WTC11 (cell line): Measurements from ENCODE around the gene ZFHX3. TPM values are rescaled to one million over a fixed set of nuclear protein-coding genes. Genes with fewer than 3 reads are reported as not detected.

ENCODE experiments used
- ATAC-seq: fragments of 200-7000 bp; cut with Tn5 transposase; 2 replicates; pipeline ENCODE4 v1.10.0; 2021; ENCODE audit warnings: mild to moderate bottlenecking, moderate library complexity
- CTCF ChIA-PET: fragments of 300-600 bp; sonication (Branson Sonifier 250); formaldehyde crosslinking; loops from one replicate; lab custom pipeline; 2021; ENCODE audit warnings: antibody characterized with exemption; lab: Charles Lee
- POLR2A ChIA-PET: fragments of 350-600 bp; sonication (Branson Sonifier 250); formaldehyde crosslinking; loops from one replicate; lab custom pipeline; 2021; ENCODE audit warnings: antibody characterized with exemption; lab: Charles Lee
- DNase-seq: peaks from one replicate; pipeline ENCODE4 v3.0.0; 2021; ENCODE audit warnings: low spot score
- H3K27ac Mint-ChIP-seq: 2 replicates; pipeline ENCODE4 v1.8.0; 2021; ENCODE audit warnings: mixed read lengths
- H3K27me3 Mint-ChIP-seq: 2 replicates; pipeline ENCODE4 v1.8.0; 2021; ENCODE audit warnings: low read depth, mild to moderate bottlenecking, moderate library complexity, mixed read lengths
- H3K36me3 Mint-ChIP-seq: 2 replicates; pipeline ENCODE4 v1.8.0; 2021; ENCODE audit warnings: mixed read lengths
- H3K4me1 Mint-ChIP-seq: 2 replicates; pipeline ENCODE4 v1.8.0; 2022; ENCODE audit warnings: mixed read lengths
- H3K4me3 Mint-ChIP-seq: 2 replicates; pipeline ENCODE4 v1.8.0; 2021; ENCODE audit warnings: mild to moderate bottlenecking, moderate library complexity, mixed read lengths
- H3K9me3 Mint-ChIP-seq: 2 replicates; pipeline ENCODE4 v1.8.0; 2021; ENCODE audit warnings: mixed read lengths
- ATF1 ChIP-seq: sonication (generic); formaldehyde crosslinking; IDR thresholded peaks from 2 replicates; pipeline ENCODE4 v1.8.1; 2023; ENCODE audit warnings: mild to moderate bottlenecking, moderate library complexity, missing genetic modification reagents
- ETV6 ChIP-seq: sonication (generic); formaldehyde crosslinking; IDR thresholded peaks from 2 replicates; pipeline ENCODE4 v1.8.1; 2022; ENCODE audit warnings: mild to moderate bottlenecking, missing genetic modification reagents
- FOXK1 ChIP-seq: sonication (generic); formaldehyde crosslinking; IDR thresholded peaks from 2 replicates; pipeline ENCODE4 v1.8.0; 2022; ENCODE audit warnings: mild to moderate bottlenecking, moderate library complexity, missing genetic modification reagents
- FOXP1 ChIP-seq: sonication (generic); formaldehyde crosslinking; IDR thresholded peaks from 2 replicates; pipeline ENCODE4 v1.8.0; 2022; ENCODE audit warnings: missing genetic modification reagents, mild to moderate bottlenecking, moderate library complexity, borderline replicate concordance
- GABPB1 ChIP-seq: sonication (generic); formaldehyde crosslinking; IDR thresholded peaks from 2 replicates; pipeline ENCODE4 v1.8.1; 2023; ENCODE audit warnings: mild to moderate bottlenecking, missing genetic modification reagents
- JUN ChIP-seq: sonication (generic); formaldehyde crosslinking; IDR thresholded peaks from 2 replicates; pipeline ENCODE4 v1.8.0; 2023; ENCODE audit warnings: mild to moderate bottlenecking, missing genetic modification reagents
- NR3C1 ChIP-seq: sonication (generic); formaldehyde crosslinking; conservative IDR thresholded peaks from 2 replicates; pipeline ENCODE4 v1.8.1; 2023; ENCODE audit warnings: low read depth, mild to moderate bottlenecking, missing genetic modification reagents
- OVOL2 ChIP-seq: fragments of 250-450 bp; sonication (Bioruptor Pico); IDR thresholded peaks from 2 replicates; pipeline ENCODE4 v1.9.0; 2021; ENCODE audit warnings: mild to moderate bottlenecking, borderline replicate concordance
- RELA ChIP-seq: sonication (generic); formaldehyde crosslinking; IDR thresholded peaks from 2 replicates; pipeline ENCODE4 v1.8.1; 2022; ENCODE audit warnings: missing genetic modification reagents, mild to moderate bottlenecking, borderline replicate concordance
- SMAD4 ChIP-seq: sonication (generic); formaldehyde crosslinking; IDR thresholded peaks from 2 replicates; pipeline ENCODE4 v1.8.0; 2022; ENCODE audit warnings: mild to moderate bottlenecking, missing genetic modification reagents
- TEAD1 ChIP-seq: sonication (generic); formaldehyde crosslinking; IDR thresholded peaks from 2 replicates; pipeline ENCODE4 v1.8.0; 2022; ENCODE audit warnings: mild to moderate bottlenecking, missing genetic modification reagents
- ZBTB21 ChIP-seq: sonication (generic); formaldehyde crosslinking; IDR thresholded peaks from 2 replicates; pipeline ENCODE4 v1.8.1; 2023; ENCODE audit warnings: mild to moderate bottlenecking, missing genetic modification reagents, borderline replicate concordance
- ZNF121 ChIP-seq: sonication (generic); formaldehyde crosslinking; IDR thresholded peaks from 2 replicates; pipeline ENCODE4 v1.8.0; 2023; ENCODE audit warnings: missing genetic modification reagents
- ZNF396 ChIP-seq: fragments of 250-450 bp; sonication (Bioruptor Pico); IDR thresholded peaks from 2 replicates; pipeline ENCODE4 v1.8.0; 2021; ENCODE audit warnings: mild to moderate bottlenecking, moderate library complexity, borderline replicate concordance
- total RNA-seq: library from RNA; stranded (reverse); gene quantifications from 3 replicates; pipeline ENCODE4 v1.2.3, GENCODE V29; 2021
- TF ChIP-seq, protein P1 (sequence below): sonication (generic); formaldehyde crosslinking; IDR thresholded peaks from 2 replicates; pipeline ENCODE4 v1.8.1; 2022; ENCODE audit warnings: mild to moderate bottlenecking, missing genetic modification reagents, moderate library complexity, borderline replicate concordance
- TF ChIP-seq, protein P2 (sequence below): sonication (generic); formaldehyde crosslinking; IDR thresholded peaks from 2 replicates; pipeline ENCODE4 v1.8.1; 2022; ENCODE audit warnings: low read depth, missing genetic modification reagents, borderline replicate concordance
- TF ChIP-seq, protein P3 (sequence below): sonication (generic); formaldehyde crosslinking; IDR thresholded peaks from 2 replicates; pipeline ENCODE4 v1.8.1; 2022; ENCODE audit warnings: mild to moderate bottlenecking, moderate library complexity, missing genetic modification reagents
- TF ChIP-seq, protein P4 (sequence below): fragments of 250-450 bp; sonication (Bioruptor Pico); IDR thresholded peaks from 2 replicates; pipeline ENCODE4 v1.9.0; 2021; ENCODE audit warnings: mild to moderate bottlenecking
- TF ChIP-seq, protein P5 (sequence below): sonication (generic); formaldehyde crosslinking; IDR thresholded peaks from 2 replicates; pipeline ENCODE4 v1.8.0; 2022; ENCODE audit warnings: mild to moderate bottlenecking, missing genetic modification reagents
- TF ChIP-seq, protein P6 (sequence below): sonication (generic); formaldehyde crosslinking; IDR thresholded peaks from 2 replicates; pipeline ENCODE4 v1.8.1; 2023; ENCODE audit warnings: mild to moderate bottlenecking, missing genetic modification reagents
- TF ChIP-seq, protein P7 (sequence below): sonication (generic); formaldehyde crosslinking; IDR thresholded peaks from 2 replicates; pipeline ENCODE4 v1.8.1; 2023; ENCODE audit warnings: mild to moderate bottlenecking, moderate library complexity, missing genetic modification reagents
- TF ChIP-seq, protein P8 (sequence below): sonication (generic); formaldehyde crosslinking; IDR thresholded peaks from 2 replicates; pipeline ENCODE4 v1.8.1; 2023; ENCODE audit warnings: mild to moderate bottlenecking, missing genetic modification reagents
- TF ChIP-seq, protein P9 (sequence below): fragments of 200-600 bp; IDR thresholded peaks from 2 replicates; pipeline ENCODE4 v1.8.0; 2022; ENCODE audit warnings: antibody characterized with exemption
- TF ChIP-seq, protein P10 (sequence below): fragments of 250-450 bp; sonication (Bioruptor Pico); IDR thresholded peaks from 2 replicates; pipeline ENCODE4 v1.9.0; 2021; ENCODE audit warnings: moderate library complexity, mild to moderate bottlenecking, inconsistent platforms, borderline replicate concordance

The ZFHX3 gene
- total RNA-seq, 1 experiment from 2014 or later: 5.7 TPM

DNA sequence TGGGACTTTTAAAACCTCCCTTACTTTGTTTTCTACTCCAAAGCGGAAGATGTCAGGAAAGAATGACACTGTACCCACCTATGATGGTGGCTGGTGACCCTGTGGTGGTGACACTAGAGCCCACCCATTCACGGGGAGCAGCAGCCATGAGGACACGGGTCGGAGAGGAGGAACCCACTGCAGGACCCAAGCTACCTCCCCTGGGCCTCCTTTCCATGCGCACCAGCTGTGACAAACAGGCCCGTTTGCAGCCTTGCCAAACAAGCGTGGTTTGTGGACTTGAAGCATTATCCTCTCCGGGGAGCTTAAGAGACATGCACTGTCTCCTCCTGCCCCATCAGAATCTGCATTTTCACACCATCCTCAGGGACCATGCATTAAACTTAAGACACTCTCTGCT lies 85.6 kb downstream of the ZFHX3 start:
- CTCF ChIA-PET: interaction anchor here (0.6 to 2.4 kb wide), 10 partner anchors 33 to 130 kb away, joined by 3 to 19 read pairs (median 4); no protein-coding TSS in a partner anchor
- Mint-ChIP-seq H3K27ac (no peak overlapping the region), H3K27me3 (no peaks in the 10 kb centered on the region)

DNA sequence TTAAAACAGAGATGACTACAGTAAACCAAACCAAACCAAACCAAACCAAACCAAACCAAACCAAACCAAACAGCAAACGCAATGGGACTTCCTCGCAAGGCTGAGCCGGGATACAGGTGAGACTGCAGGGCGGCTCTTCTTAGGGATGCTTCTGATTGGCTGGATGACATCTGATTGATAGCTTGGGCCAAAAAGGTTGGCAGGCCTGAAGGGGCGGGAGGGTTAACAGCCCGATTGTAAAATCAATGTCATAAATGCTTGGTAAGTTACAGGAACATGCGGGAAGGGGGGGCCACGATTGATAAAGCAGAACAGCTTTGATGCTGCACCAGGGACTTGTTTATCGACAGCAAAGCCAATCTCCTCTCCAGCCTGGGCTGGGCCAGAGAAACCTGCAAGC lies 86.1 kb downstream of the ZFHX3 start:
- no peak overlapping the region for H3K27ac Mint-ChIP-seq
- no peaks in the 10 kb centered on the region for H3K27me3 Mint-ChIP-seq
- no peaks in the 10 kb centered on the region for H3K9me3 Mint-ChIP-seq
- POLR2A ChIA-PET: no interaction called here
- CTCF ChIA-PET: interaction anchor here (0.8 to 2.4 kb wide), 20 partner anchors 8 to 129 kb away, joined by 3 to 19 read pairs (median 4); no protein-coding TSS in a partner anchor
- H3K36me3 Mint-ChIP-seq: no peaks in the 10 kb centered on the region
- no peak overlapping the region for H3K4me3 Mint-ChIP-seq
- H3K4me1 Mint-ChIP-seq: peaks cover 19% of the 10 kb centered on the region
- peak; percentile 89 for ATAC-seq
- no peak for DNase-seq
- TF ChIP-seq ZBTB21 (no peak), ATF1 (no peak)
- TF ChIP-seq, protein P1, sequence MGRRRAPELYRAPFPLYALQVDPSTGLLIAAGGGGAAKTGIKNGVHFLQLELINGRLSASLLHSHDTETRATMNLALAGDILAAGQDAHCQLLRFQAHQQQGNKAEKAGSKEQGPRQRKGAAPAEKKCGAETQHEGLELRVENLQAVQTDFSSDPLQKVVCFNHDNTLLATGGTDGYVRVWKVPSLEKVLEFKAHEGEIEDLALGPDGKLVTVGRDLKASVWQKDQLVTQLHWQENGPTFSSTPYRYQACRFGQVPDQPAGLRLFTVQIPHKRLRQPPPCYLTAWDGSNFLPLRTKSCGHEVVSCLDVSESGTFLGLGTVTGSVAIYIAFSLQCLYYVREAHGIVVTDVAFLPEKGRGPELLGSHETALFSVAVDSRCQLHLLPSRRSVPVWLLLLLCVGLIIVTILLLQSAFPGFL (CRISPR knock-in tag): no peak
- TF ChIP-seq, protein P2, sequence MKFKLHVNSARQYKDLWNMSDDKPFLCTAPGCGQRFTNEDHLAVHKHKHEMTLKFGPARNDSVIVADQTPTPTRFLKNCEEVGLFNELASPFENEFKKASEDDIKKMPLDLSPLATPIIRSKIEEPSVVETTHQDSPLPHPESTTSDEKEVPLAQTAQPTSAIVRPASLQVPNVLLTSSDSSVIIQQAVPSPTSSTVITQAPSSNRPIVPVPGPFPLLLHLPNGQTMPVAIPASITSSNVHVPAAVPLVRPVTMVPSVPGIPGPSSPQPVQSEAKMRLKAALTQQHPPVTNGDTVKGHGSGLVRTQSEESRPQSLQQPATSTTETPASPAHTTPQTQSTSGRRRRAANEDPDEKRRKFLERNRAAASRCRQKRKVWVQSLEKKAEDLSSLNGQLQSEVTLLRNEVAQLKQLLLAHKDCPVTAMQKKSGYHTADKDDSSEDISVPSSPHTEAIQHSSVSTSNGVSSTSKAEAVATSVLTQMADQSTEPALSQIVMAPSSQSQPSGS (CRISPR knock-in tag): no peak
- TF ChIP-seq, protein P3, sequence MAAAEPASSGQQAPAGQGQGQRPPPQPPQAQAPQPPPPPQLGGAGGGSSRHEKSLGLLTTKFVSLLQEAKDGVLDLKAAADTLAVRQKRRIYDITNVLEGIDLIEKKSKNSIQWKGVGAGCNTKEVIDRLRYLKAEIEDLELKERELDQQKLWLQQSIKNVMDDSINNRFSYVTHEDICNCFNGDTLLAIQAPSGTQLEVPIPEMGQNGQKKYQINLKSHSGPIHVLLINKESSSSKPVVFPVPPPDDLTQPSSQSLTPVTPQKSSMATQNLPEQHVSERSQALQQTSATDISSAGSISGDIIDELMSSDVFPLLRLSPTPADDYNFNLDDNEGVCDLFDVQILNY (CRISPR knock-in tag): no peak
- TF ChIP-seq, protein P4, sequence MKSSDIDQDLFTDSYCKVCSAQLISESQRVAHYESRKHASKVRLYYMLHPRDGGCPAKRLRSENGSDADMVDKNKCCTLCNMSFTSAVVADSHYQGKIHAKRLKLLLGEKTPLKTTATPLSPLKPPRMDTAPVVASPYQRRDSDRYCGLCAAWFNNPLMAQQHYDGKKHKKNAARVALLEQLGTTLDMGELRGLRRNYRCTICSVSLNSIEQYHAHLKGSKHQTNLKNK: no peak

More for the DNA sequence above, 85.6 kb downstream of the ZFHX3 start:
- POLR2A ChIA-PET: no interaction called here
- Mint-ChIP-seq H3K4me1 (peaks cover 19% of the 10 kb centered on the region), H3K4me3 (no peak overlapping the region), H3K36me3 (no peaks in the 10 kb centered on the region), H3K9me3 (no peaks in the 10 kb centered on the region)
- TF ChIP-seq, protein P5, sequence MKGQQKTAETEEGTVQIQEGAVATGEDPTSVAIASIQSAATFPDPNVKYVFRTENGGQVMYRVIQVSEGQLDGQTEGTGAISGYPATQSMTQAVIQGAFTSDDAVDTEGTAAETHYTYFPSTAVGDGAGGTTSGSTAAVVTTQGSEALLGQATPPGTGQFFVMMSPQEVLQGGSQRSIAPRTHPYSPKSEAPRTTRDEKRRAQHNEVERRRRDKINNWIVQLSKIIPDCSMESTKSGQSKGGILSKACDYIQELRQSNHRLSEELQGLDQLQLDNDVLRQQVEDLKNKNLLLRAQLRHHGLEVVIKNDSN: no peak
- TF ChIP-seq, protein P3 (CRISPR knock-in tag): no peak
- TF ChIP-seq, protein P6, sequence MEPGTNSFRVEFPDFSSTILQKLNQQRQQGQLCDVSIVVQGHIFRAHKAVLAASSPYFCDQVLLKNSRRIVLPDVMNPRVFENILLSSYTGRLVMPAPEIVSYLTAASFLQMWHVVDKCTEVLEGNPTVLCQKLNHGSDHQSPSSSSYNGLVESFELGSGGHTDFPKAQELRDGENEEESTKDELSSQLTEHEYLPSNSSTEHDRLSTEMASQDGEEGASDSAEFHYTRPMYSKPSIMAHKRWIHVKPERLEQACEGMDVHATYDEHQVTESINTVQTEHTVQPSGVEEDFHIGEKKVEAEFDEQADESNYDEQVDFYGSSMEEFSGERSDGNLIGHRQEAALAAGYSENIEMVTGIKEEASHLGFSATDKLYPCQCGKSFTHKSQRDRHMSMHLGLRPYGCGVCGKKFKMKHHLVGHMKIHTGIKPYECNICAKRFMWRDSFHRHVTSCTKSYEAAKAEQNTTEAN: no peak
- TF ChIP-seq ETV6 (CRISPR knock-in tag): no peak
- TF ChIP-seq, protein P7, sequence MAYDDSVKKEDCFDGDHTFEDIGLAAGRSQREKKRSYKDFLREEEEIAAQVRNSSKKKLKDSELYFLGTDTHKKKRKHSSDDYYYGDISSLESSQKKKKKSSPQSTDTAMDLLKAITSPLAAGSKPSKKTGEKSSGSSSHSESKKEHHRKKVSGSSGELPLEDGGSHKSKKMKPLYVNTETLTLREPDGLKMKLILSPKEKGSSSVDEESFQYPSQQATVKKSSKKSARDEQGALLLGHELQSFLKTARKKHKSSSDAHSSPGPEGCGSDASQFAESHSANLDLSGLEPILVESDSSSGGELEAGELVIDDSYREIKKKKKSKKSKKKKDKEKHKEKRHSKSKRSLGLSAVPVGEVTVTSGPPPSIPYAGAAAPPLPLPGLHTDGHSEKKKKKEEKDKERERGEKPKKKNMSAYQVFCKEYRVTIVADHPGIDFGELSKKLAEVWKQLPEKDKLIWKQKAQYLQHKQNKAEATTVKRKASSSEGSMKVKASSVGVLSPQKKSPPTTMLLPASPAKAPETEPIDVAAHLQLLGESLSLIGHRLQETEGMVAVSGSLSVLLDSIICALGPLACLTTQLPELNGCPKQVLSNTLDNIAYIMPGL (CRISPR knock-in tag): no peak
- TF ChIP-seq, protein P8, sequence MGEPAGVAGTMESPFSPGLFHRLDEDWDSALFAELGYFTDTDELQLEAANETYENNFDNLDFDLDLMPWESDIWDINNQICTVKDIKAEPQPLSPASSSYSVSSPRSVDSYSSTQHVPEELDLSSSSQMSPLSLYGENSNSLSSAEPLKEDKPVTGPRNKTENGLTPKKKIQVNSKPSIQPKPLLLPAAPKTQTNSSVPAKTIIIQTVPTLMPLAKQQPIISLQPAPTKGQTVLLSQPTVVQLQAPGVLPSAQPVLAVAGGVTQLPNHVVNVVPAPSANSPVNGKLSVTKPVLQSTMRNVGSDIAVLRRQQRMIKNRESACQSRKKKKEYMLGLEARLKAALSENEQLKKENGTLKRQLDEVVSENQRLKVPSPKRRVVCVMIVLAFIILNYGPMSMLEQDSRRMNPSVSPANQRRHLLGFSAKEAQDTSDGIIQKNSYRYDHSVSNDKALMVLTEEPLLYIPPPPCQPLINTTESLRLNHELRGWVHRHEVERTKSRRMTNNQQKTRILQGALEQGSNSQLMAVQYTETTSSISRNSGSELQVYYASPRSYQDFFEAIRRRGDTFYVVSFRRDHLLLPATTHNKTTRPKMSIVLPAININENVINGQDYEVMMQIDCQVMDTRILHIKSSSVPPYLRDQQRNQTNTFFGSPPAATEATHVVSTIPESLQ: no peak
- no peak for TF ChIP-seq JUN
- TF ChIP-seq, protein P9, sequence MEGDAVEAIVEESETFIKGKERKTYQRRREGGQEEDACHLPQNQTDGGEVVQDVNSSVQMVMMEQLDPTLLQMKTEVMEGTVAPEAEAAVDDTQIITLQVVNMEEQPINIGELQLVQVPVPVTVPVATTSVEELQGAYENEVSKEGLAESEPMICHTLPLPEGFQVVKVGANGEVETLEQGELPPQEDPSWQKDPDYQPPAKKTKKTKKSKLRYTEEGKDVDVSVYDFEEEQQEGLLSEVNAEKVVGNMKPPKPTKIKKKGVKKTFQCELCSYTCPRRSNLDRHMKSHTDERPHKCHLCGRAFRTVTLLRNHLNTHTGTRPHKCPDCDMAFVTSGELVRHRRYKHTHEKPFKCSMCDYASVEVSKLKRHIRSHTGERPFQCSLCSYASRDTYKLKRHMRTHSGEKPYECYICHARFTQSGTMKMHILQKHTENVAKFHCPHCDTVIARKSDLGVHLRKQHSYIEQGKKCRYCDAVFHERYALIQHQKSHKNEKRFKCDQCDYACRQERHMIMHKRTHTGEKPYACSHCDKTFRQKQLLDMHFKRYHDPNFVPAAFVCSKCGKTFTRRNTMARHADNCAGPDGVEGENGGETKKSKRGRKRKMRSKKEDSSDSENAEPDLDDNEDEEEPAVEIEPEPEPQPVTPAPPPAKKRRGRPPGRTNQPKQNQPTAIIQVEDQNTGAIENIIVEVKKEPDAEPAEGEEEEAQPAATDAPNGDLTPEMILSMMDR: no peak
- TF ChIP-seq ZNF396 (CRISPR knock-in tag): no peak
- no peak for TF ChIP-seq FOXK1 (CRISPR knock-in tag)
- no peak for TF ChIP-seq RELA (CRISPR knock-in tag)
- no peak for TF ChIP-seq SMAD4 (CRISPR knock-in tag)
- TF ChIP-seq, protein P10, sequence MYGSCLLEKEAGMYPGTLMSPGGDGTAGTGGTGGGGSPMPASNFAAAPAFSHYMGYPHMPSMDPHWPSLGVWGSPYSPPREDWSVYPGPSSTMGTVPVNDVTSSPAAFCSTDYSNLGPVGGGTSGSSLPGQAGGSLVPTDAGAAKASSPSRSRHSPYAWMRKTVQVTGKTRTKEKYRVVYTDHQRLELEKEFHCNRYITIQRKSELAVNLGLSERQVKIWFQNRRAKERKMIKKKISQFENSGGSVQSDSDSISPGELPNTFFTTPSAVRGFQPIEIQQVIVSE: no peak
- no peak for TF ChIP-seq NR3C1
- no peak for TF ChIP-seq OVOL2
- no peak for TF ChIP-seq ZNF121 (CRISPR knock-in tag)
- no peak for TF ChIP-seq GABPB1 (CRISPR knock-in tag)
- no peak for TF ChIP-seq TEAD1
- TF ChIP-seq FOXP1 (CRISPR knock-in tag): no peak
- no peak for ATAC-seq
- DNase-seq: no peak
